Stimulated activated CD4-positive, alpha-beta T cell treated with anti-CD3 and anti-CD28 coated beads, Interleukin-1b, Interleukin-23, amount 100 ng/mL, for 24 hours (primary cell): Measurements from ENCODE around the gene FGFR4.
A peak's percentile ranks its signal among the peaks of the same experiment; 100 is the strongest.

ENCODE experiments used
- DNase-seq, 4 experiments: peaks; one replicate each; pipeline ENCODE4 v3.0.0-alpha.2; 2020; ENCODE audit warnings: low read depth in 4 of 4, low spot score in 1 of 4

Gene FGFR4

DNA sequence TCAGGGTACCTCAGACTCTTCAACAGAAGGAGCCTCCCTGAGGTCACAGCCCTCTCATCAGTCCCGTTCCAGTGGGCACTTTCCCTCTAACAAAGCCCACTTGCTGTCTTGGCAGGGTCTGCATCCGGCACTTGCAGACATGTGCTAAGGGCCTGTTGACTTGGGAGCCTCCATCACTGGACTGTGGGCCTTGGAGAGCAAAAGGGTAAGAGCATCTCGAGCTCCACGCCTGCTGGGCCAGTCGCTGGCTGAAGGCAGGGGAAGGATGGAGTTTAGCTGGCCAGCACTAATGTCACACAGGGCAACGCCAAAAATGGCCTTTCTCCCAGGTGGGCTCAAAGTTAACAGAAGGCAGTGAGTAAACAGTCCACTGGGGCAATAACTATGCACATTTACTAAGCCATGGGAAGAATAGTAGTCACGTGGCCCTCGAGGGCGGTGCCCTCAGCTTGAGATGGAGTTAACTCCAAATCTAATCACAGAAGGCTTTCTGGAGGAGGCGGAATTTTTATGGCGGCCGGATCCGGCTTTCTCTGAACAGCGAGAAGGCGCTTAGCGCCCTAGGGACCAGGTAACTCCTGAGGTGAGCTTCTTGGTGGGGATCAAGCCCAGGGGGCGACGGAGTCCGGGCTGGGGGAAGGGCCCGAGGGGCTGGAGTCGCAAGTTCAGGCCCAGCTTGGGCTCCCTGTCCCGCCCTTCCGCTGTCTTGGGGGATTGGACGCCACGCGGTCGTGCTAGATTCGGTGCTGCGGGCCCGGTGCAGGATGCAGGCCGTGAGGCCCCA lies 44.8 kb downstream of the FGFR4 start:
- DNase-seq = no peak

DNA sequence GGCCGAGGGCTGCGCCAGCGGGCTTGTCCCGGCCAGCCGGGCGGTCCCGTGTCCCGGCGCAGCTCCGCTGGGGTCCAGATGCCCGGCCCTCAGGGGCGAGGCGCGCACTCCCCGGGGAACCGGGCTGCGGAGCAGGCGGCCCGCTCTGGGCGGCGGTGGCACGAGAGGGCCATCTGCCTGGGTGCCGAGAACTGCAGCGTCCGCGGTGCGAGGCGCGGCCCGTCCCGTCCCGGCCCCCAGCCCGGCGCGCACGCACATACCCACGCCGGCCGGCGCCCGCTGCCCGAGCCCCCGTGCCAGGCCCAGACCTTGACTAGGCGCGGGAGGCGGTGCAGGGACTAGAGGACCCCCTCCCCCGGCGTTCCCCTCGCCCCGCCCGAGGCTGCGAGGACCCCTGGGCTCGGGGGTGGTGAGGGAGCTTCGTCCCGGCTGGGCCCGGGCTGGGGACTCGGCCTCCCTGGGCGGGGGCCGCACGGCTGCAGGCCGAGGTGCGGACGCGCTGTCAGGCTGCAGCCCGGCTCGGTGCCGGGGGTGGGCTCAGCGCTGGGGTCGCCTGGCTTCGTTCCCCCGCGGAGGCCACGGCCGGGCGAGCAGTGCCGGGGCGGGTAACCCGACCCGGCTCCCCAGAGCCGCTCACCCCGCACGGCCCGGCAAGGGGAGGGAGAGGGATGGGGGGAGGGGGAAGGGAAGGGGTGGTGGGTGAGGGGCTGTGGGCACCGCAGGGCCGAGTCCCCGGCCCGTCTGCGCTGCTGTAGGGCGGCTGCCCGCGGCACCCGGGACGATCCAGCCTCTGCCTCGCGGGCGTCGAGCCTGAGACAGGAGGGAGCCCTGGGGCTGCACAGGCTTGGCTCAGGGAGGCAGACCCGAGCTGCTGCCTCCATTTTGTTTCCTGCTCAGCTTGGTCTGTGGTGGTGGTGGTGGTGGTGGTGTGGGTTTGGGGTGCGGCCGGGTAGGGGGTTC lies 45.7 kb downstream of the FGFR4 start:
- DNase-seq = no peak

DNA sequence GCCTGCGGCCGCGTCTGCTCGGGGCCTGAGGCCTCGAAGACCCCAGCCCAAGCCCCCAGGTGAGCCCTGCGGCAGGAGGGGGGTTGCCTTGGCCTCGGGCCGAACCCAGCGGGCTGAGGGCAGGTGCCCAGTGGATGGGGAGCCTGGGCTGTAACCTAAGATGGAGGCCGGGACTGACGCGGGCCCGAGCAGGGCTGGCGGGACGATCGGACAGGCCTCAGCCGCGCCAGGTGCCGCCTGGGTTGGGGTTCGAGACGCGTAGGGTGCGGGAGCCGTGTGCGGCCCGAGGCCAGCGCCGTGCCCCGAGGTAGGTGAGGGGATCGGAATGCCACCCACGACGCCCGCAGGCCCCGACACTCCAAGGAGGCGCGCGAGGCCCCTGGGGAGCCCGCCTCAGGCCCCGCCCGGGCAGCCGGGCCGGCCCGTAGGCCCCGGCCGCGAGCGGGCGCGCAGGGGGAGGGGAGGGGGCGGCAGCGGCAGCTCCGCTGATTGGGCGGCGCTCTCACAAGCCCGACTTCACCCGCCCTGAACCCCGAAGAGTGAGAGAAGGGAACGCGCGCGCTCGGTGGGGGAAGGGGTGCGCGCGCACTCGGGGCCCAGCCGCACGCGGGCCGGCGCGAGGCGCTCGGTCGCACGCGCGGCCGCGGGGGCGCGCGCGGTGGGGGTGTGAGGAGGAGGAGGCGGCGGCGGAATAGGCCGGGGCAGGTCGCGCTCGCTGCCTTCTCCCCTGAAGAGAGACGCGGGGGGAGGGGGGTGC lies 46.6 kb downstream of the FGFR4 start, which contains the start of gene NSD1:
Gene NSD1, plus strand, starts transcription at position 678 of the 757 bp plus-strand sequence. CDS start 1,331 bp downstream, outside the sequence.
- DNase-seq = peak; percentile 67 to 90 (median 77)

DNA sequence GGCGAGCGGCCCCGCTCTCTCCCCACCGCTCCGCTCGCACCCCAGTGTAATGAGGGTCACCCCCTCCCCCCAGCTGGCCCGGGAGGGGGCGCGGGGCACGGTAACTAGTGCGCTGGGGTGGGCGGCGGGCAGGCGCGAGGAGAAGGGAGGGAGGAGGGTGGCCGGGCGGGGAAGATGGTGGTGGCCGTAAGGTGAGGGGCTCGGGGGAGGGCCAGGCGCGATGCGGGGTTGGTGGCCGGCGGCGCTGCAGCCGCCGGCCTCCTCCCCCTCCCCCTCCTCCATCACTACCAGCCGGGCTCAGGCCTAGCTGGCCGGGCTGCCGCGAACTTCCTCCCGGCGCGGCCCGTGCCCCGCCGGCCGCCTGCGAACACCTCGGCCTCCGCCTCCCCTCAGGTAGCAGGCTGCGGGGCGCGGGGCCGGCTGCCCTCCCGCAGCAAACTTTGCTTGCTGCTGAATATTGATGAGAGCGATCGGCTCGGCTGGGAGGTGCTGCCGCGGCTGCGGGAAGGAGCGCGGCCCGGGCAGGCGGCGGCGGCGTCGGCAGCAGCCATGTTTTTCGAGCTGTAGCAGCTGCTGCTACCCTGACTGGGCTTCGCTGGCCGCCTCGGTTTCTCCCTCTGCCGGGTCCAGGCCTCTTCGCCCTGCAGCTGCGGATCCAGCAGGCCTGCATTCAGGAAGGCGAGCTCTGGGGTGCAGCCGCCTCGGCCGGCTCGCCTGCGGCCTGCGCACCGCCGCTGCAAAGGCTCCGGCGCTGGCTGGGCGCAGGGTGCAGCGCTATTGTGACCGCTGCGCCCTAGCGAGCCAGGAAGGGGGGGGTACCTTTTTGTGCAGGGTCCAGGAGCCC lies 47.4 kb downstream of the FGFR4 start:
- DNase-seq = peak in 2 of 4 experiments; percentile 20 to 29

DNA sequence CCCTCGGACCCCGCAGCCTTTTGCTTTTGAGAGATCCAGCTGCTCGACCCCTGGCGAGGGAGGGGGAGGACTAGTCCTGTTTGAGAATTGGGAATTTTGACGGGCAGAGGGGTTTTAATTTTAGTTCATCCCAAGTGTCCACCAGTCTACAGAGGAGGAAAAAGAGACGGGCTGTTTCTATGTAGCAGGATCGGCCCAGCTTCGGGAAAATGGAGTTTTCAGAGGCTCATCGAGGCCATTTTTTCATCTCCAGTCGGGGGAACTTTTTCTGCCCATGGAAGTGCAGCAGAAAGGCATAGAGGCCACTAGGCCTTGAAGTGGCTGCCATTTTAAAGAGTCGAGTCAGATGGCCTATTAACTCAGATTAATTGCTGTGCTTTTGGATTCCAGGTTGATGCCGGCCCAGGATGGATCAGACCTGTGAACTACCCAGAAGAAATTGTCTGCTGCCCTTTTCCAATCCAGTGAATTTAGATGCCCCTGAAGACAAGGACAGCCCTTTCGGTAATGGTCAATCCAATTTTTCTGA lies 48.0 kb downstream of the FGFR4 start:
- DNase-seq = no peak

DNA sequence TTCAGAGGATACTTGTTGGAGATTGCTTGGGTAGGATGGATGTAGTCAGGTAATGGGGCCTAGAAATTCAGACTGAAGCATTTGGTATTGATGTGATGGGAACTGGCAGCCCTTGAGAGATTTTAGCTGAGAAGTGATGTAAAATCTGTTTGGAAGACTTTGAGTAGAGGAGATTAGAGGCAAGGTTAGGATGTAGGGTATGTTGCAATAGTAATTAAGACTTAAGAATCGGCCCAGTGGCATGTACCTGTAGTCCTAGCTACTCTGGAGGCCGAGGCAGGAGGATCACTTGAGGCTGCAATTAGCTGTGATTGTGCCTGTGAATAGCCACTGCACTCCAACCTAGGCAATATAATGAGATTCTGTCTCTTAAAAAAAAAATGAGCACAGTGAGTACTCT lies 53.6 kb downstream of the FGFR4 start:
- no peak for DNase-seq

DNA sequence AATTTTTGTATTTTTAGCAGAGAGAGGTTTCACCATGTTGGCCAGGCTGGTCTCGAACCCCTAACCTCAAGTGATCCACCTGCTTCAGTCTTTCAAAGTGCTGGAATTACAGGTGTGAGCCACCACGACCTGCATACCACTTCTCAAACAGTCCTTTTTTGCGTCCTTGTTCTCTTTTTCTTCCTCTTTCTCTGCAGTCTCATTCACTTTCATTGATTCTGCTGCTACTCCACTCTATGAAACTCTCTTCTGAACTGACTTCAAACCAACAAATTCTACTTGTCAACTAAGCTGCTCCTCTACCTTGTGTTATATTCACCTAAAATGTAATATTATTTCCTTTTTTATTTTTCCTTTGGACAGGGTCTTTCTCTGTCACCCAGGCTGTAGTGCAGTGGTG lies 54.8 kb downstream of the FGFR4 start:
- DNase-seq = no peak

DNA sequence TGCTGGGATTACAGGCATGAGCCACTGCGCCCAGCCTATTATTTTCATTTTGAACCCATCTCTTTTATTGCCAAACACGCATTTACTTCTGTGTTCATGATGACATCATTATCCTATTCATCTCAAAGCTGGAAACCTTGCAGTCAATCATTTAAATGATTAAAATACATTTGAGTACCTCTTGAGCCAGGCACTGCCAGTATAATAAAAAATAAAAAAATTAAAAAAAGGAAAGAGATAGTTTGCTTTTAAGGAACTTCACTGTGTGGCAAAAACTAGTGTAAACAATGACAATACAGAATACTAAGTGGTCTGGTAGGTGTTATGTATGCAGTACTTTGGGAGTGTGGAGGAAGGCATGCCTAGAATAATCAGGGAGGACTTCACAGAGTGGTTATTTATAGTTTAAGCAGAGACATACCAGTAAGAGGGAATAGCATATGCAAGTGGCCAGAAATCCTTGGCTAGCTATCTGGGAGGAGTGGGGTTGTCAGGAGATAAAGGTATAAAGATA lies 55.4 kb downstream of the FGFR4 start:
- no peak for DNase-seq

DNA sequence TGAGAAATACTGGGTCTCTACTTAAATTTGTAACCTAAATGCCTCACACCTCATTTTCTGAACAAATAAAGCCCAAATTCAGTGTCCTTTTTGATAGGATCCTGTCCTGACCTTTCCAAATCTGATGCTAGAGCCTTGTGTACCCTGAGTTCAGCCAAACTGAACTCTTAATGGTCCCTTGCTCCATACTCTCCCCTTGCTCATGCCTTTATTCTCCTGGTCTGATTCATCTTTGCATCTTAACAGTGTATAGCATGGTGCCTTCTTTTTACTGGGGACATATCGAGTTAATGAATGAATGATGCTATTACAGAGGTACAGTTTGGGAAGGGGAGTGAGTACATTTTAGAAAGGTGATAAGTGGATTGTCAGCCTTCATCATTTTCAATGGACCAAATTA lies 56.1 kb downstream of the FGFR4 start:
- DNase-seq = no peak

DNA sequence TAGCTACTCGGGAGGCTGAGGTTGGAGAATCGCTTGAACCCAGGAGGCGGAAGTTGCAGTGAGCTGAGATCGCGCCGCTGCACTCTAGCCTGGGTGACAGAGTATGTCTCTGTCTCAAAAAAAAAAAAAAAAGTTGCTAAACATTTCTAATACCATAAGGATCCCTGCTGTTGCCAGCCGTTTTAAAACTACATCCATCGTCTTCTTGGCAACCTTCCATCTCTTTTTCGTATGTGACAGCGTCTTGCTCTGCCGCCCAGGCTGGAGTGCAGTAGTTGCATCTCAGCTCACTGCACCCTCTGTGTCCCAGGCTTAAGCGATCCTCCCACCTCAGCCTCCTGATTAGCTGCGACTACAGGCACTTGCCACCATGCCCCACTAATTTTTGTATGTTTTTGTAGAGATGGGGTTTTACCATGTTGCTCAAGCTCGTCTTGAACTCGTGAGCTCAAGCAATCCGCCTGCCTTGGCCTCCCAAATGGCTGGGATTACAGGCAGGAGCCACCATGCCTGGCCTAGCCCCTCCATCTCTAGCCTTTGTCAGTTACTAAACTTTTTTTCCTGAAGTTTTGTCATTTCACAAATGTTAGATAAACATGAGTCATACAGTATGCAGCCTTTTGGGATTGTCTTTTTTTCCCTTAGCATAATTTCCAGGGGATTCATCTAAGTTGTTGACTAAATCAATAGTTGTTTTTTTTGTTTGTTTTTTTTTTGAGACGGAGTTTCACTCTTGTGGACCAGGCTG lies 60.4 kb downstream of the FGFR4 start:
- no peak for DNase-seq
